Karpas-422 (cell line): Measurements from ENCODE around the gene TSSK3. TPM values are rescaled to one million over a fixed set of nuclear protein-coding genes. Genes with fewer than 3 reads are reported as not detected.
A peak's percentile ranks its signal among the peaks of the same experiment; 100 is the strongest.

Source experiments
- DNase-seq: peaks from one replicate; pipeline ENCODE4 v3.0.0-alpha.2; 2015
- H2AFZ ChIP-seq: fragments of 200-600 bp; sonication (generic); 2 replicates; pipeline ENCODE4 v1.6.1; 2014; ENCODE audit warnings: antibody characterized with exemption, low read length, mixed read lengths
- H3K27ac ChIP-seq: fragments of 200-600 bp; sonication (generic); 2 replicates; pipeline ENCODE4 v1.5.1; 2014; ENCODE audit warnings: mild to moderate bottlenecking, low read length, moderate library complexity
- H3K27me3 ChIP-seq: fragments of 200-600 bp; sonication (generic); 2 replicates; pipeline ENCODE4 v1.6.1; 2014; ENCODE audit warnings: low read length, mixed read lengths
- H3K36me3 ChIP-seq: fragments of 200-600 bp; sonication (generic); 2 replicates; pipeline ENCODE4 v1.6.1; 2014; ENCODE audit warnings: low read length, mixed read lengths; ENCODE audit not compliant: insufficient read depth
- H3K4me1 ChIP-seq: fragments of 200-600 bp; sonication (generic); 2 replicates; pipeline ENCODE4 v1.6.1; 2014; ENCODE audit warnings: mild to moderate bottlenecking, low read length, mixed read lengths
- H3K4me2 ChIP-seq: fragments of 200-600 bp; sonication (generic); 2 replicates; pipeline ENCODE4 v1.6.1; 2014; ENCODE audit warnings: low read length, low read depth, mild to moderate bottlenecking; ENCODE audit not compliant: poor library complexity, severe bottlenecking
- H3K4me3 ChIP-seq: fragments of 200-600 bp; sonication (generic); 2 replicates; pipeline ENCODE4 v1.5.1; 2014; ENCODE audit warnings: mild to moderate bottlenecking, antibody characterized with exemption, low read length, mixed read lengths
- H3K79me2 ChIP-seq: fragments of 200-600 bp; sonication (generic); 2 replicates; pipeline ENCODE4 v1.6.1; 2014; ENCODE audit warnings: mild to moderate bottlenecking, low read length, mixed read lengths
- H3K9ac ChIP-seq: fragments of 200-600 bp; sonication (generic); 2 replicates; pipeline ENCODE4 v1.6.0; 2014; ENCODE audit warnings: low read length
- H3K9me2 ChIP-seq: fragments of 200-600 bp; sonication (generic), shearing (Covaris generic); replicated peaks from 2 replicates; pipeline ENCODE4 v1.6.0; 2014; ENCODE audit warnings: mild to moderate bottlenecking, low read length, moderate library complexity; ENCODE audit not compliant: insufficient read depth
- H3K9me3 ChIP-seq: fragments of 300-700, 200-600 bp; sonication (generic); 2 replicates; pipeline ENCODE4 v1.6.1; 2014; ENCODE audit warnings: low read length, mixed read lengths
- H4K20me1 ChIP-seq: fragments of 200-600 bp; sonication (generic); 2 replicates; pipeline ENCODE4 v1.6.1; 2014; ENCODE audit warnings: mild to moderate bottlenecking, antibody characterized with exemption, low read length, low read depth; ENCODE audit not compliant: insufficient read depth
- total RNA-seq: library from RNA; depleted of rRNA; stranded (reverse); fragments of >200 nt; shearing (Covaris generic); gene quantifications from 2 replicates; pipeline ENCODE4 v1.2.3, GENCODE V29; 2014; ENCODE audit warnings: low replicate concordance

Gene TSSK3
- total RNA-seq, 1 experiment from 2014 or later = 1.4 TPM

GRCh38 chr1:32342704-32343103 is 19.6 kb upstream of the TSSK3 start:
- Histone ChIP-seq H3K4me1 (peaks cover 22% of the 10 kb centered on the region), H3K27me3 (no peaks in the 10 kb centered on the region), H3K4me3 (no peak overlapping the region), H3K79me2 (no peaks in the 10 kb centered on the region), H3K9ac (no peak overlapping the region), H3K27ac (no peak overlapping the region), H3K36me3 (no peaks in the 10 kb centered on the region), H4K20me1 (no peaks in the 10 kb centered on the region), H3K9me2 (no peaks in the 10 kb centered on the region), H3K4me2 (no peak overlapping the region), H2AFZ (no peak overlapping the region), H3K9me3 (no peaks in the 10 kb centered on the region)
- DNase-seq = no peak

- no peak for DNase-seq
- H3K27ac ChIP-seq = no peak overlapping the region
- H3K4me1 ChIP-seq = no peaks in the 10 kb centered on the region
- no peaks in the 10 kb centered on the region for H4K20me1 ChIP-seq
- H3K79me2 ChIP-seq = no peaks in the 10 kb centered on the region
- H3K4me3 ChIP-seq = no peak overlapping the region
- no peak overlapping the region for H2AFZ ChIP-seq
- H3K36me3 ChIP-seq = no peaks in the 10 kb centered on the region
- no peaks in the 10 kb centered on the region for H3K9me3 ChIP-seq
- no peaks in the 10 kb centered on the region for H3K9me2 ChIP-seq
- no peaks in the 10 kb centered on the region for H3K27me3 ChIP-seq
- no peak overlapping the region for H3K9ac ChIP-seq
- no peak overlapping the region for H3K4me2 ChIP-seq
These were observed 17.0 kb upstream of the TSSK3 start for GRCh38 chr1:32345289-32345827.

- Histone ChIP-seq H3K36me3 (no peaks in the 10 kb centered on the region), H3K27ac (no peak overlapping the region), H3K79me2 (no peaks in the 10 kb centered on the region), H3K4me1 (peaks cover 6% of the 10 kb centered on the region), H3K9ac (no peak overlapping the region), H3K9me3 (no peaks in the 10 kb centered on the region), H3K9me2 (no peaks in the 10 kb centered on the region), H3K27me3 (no peaks in the 10 kb centered on the region), H2AFZ (no peak overlapping the region), H4K20me1 (no peaks in the 10 kb centered on the region), H3K4me2 (no peak overlapping the region), H3K4me3 (no peak overlapping the region)
- no peak for DNase-seq
These were observed 15.7 kb upstream of the TSSK3 start for GRCh38 chr1:32346532-32347157.

GRCh38 chr1:32349211-32349708 is 13.1 kb upstream of the TSSK3 start:
- Histone ChIP-seq H3K79me2 (no peaks in the 10 kb centered on the region), H4K20me1 (no peaks in the 10 kb centered on the region), H3K9me2 (no peaks in the 10 kb centered on the region), H3K4me2 (no peak overlapping the region), H3K4me3 (no peak overlapping the region), H3K27me3 (no peaks in the 10 kb centered on the region), H3K9me3 (no peaks in the 10 kb centered on the region), H3K36me3 (no peaks in the 10 kb centered on the region), H2AFZ (no peak overlapping the region), H3K9ac (no peak overlapping the region), H3K4me1 (peaks cover 12% of the 10 kb centered on the region), H3K27ac (no peak overlapping the region)
- DNase-seq = no peak

- Histone ChIP-seq H3K79me2 (no peaks in the 10 kb centered on the region), H3K27me3 (no peaks in the 10 kb centered on the region), H3K4me2 (peak overlapping the region; percentile 92), H3K9me2 (no peaks in the 10 kb centered on the region), H2AFZ (peak overlapping the region; percentile 64; the same call in 1 of the 2 replicates), H3K4me3 (peak overlapping the region; percentile 77), H3K9me3 (no peaks in the 10 kb centered on the region), H4K20me1 (no peaks in the 10 kb centered on the region), H3K4me1 (peaks cover 12% of the 10 kb centered on the region), H3K27ac (no peak overlapping the region), H3K9ac (peak overlapping the region; percentile 72), H3K36me3 (no peaks in the 10 kb centered on the region)
- peak; percentile 92 for DNase-seq
These were observed 11.4 kb upstream of the TSSK3 start for GRCh38 chr1:32350785-32351398.

GRCh38 chr1:32351399-32352238 is 10.7 kb upstream of the TSSK3 start:
- peak overlapping the region; percentile 77 for H3K4me3 ChIP-seq
- no peaks in the 10 kb centered on the region for H3K27me3 ChIP-seq
- H3K36me3 ChIP-seq = no peaks in the 10 kb centered on the region
- peak; percentile 98 for DNase-seq
- H3K9me3 ChIP-seq = no peaks in the 10 kb centered on the region
- H2AFZ ChIP-seq = peak overlapping the region; percentile 89; the same call in 1 of the 2 replicates
- H3K9ac ChIP-seq = peak overlapping the region; percentile 82
- peaks cover 12% of the 10 kb centered on the region for H3K4me1 ChIP-seq
- no peaks in the 10 kb centered on the region for H4K20me1 ChIP-seq
- no peaks in the 10 kb centered on the region for H3K79me2 ChIP-seq
- peak overlapping the region; percentile 92 for H3K4me2 ChIP-seq
- no peaks in the 10 kb centered on the region for H3K9me2 ChIP-seq
- H3K27ac ChIP-seq = no peak overlapping the region

GRCh38 chr1:32352239-32352745 is 10.0 kb upstream of the TSSK3 start:
- Histone ChIP-seq H2AFZ (no peak overlapping the region), H3K4me1 (peaks cover 12% of the 10 kb centered on the region), H4K20me1 (no peaks in the 10 kb centered on the region), H3K4me2 (peak overlapping the region; percentile 92), H3K9me3 (no peaks in the 10 kb centered on the region), H3K79me2 (no peaks in the 10 kb centered on the region), H3K9ac (peak overlapping the region; percentile 82), H3K36me3 (no peaks in the 10 kb centered on the region), H3K9me2 (no peaks in the 10 kb centered on the region), H3K27me3 (no peaks in the 10 kb centered on the region), H3K4me3 (peak overlapping the region; percentile 77; the same call in 1 of the 2 replicates), H3K27ac (no peak overlapping the region)
- DNase-seq = no peak
